ENCODE data around the gene PDS5A. TPM values are rescaled to one million over a fixed set of nuclear protein-coding genes. Genes with fewer than 3 reads are reported as not detected.
"Not testable (repeated sequence)": the region's sequence is repeated elsewhere in the genome, so short reads cannot be mapped to it uniquely, and the experiment has no call there.

The PDS5A gene
- total and polyA plus RNA-seq, 2 donors from 2014 or later = 13.1 to 59.8 TPM

GRCh38 chr4:39792128-39792527 is 185.6 kb downstream of the PDS5A start:
- Histone ChIP-seq H3K9ac (ENCODE audit: low read length in 3 of 3) (no peak overlapping the region), H3K27ac (ENCODE audit: low read depth in 2 of 2, low read length in 2 of 2) (no peak overlapping the region), H3K27me3 (ENCODE audit: control insufficient read depth, insufficient read depth, low read length) (no peaks in the 10 kb centered on the region), H3K4me1 (ENCODE audit: control insufficient read depth in 2 of 3, insufficient read depth in 2 of 3, low read depth in 1 of 3, low read length in 3 of 3) (no peaks in the 10 kb centered on the region), H3K4me3 (ENCODE audit: low read length in 3 of 3) (no peak overlapping the region), H3K9me3 (ENCODE audit: control insufficient read depth in 2 of 3, insufficient read depth in 1 of 3, low read length in 3 of 3) (no peaks in the 10 kb centered on the region), H3K36me3 (ENCODE audit: control insufficient read depth in 2 of 3, insufficient read depth in 3 of 3, low read length in 3 of 3) (no peaks in the 10 kb centered on the region)
- FAIRE-seq = no peak
- TF ChIP-seq CTCF (IDR thresholded peaks at IDR 0.05; ENCODE audit: borderline replicate concordance, extremely low read depth, insufficient read depth) = no peak
- no peak for DNase-seq
- intact Hi-C loops (cut with DNase I) = no loop called here

GRCh38 chr4:39786838-39787237 is 190.9 kb downstream of the PDS5A start:
- H3K4me3 ChIP-seq (ENCODE audit: low read length in 3 of 3) = no peak overlapping the region
- no peak overlapping the region for H3K9ac ChIP-seq (ENCODE audit: low read length in 3 of 3)
- H3K27me3 ChIP-seq (ENCODE audit: control insufficient read depth, insufficient read depth, low read length) = no peaks in the 10 kb centered on the region
- no peak for TF ChIP-seq CTCF (IDR thresholded peaks at IDR 0.05; ENCODE audit: borderline replicate concordance, extremely low read depth, insufficient read depth)
- H3K9me3 ChIP-seq (ENCODE audit: control insufficient read depth in 2 of 3, insufficient read depth in 1 of 3, low read length in 3 of 3) = no peaks in the 10 kb centered on the region
- intact Hi-C loops (cut with DNase I) = no loop called here
- no peak overlapping the region for H3K27ac ChIP-seq (ENCODE audit: low read depth in 2 of 2, low read length in 2 of 2)
- no peaks in the 10 kb centered on the region for H3K36me3 ChIP-seq (ENCODE audit: control insufficient read depth in 2 of 3, insufficient read depth in 3 of 3, low read length in 3 of 3)
- FAIRE-seq = no peak
- H3K4me1 ChIP-seq (ENCODE audit: control insufficient read depth in 2 of 3, insufficient read depth in 2 of 3, low read depth in 1 of 3, low read length in 3 of 3) = no peaks in the 10 kb centered on the region
- no peak for DNase-seq

- intact Hi-C loops (cut with DNase I) = no loop called here
- H3K27me3 ChIP-seq (ENCODE audit: control insufficient read depth, insufficient read depth, low read length) = no peaks in the 10 kb centered on the region
- no peak for FAIRE-seq
Measured at GRCh38 chr4:39785083-39785482, 192.6 kb downstream of the PDS5A start.

GRCh38 chr4:39781988-39782387 is 195.7 kb downstream of the PDS5A start:
- H3K9ac ChIP-seq (ENCODE audit: low read length in 3 of 3); H3K27ac ChIP-seq (ENCODE audit: low read depth in 2 of 2, low read length in 2 of 2); FAIRE-seq; H3K27me3 ChIP-seq (ENCODE audit: control insufficient read depth, insufficient read depth, low read length); H3K36me3 ChIP-seq (ENCODE audit: control insufficient read depth in 2 of 3, insufficient read depth in 3 of 3, low read length in 3 of 3); H3K4me3 ChIP-seq (ENCODE audit: low read length in 3 of 3); DNase-seq; intact Hi-C loops (cut with DNase I); H3K9me3 ChIP-seq (ENCODE audit: control insufficient read depth in 2 of 3, insufficient read depth in 1 of 3, low read length in 3 of 3); H3K4me1 ChIP-seq (ENCODE audit: control insufficient read depth in 2 of 3, insufficient read depth in 2 of 3, low read depth in 1 of 3, low read length in 3 of 3): not testable (repeated sequence)

More at GRCh38 chr4:39785083-39785482, 192.6 kb downstream of the PDS5A start:
- TF ChIP-seq CTCF (IDR thresholded peaks at IDR 0.05; ENCODE audit: borderline replicate concordance, extremely low read depth, insufficient read depth) = no peak
- no peak for DNase-seq
- Histone ChIP-seq H3K4me3 (ENCODE audit: low read length in 3 of 3) (no peak overlapping the region), H3K9me3 (ENCODE audit: control insufficient read depth in 2 of 3, insufficient read depth in 1 of 3, low read length in 3 of 3) (no peaks in the 10 kb centered on the region), H3K4me1 (ENCODE audit: control insufficient read depth in 2 of 3, insufficient read depth in 2 of 3, low read depth in 1 of 3, low read length in 3 of 3) (no peaks in the 10 kb centered on the region), H3K36me3 (ENCODE audit: control insufficient read depth in 2 of 3, insufficient read depth in 3 of 3, low read length in 3 of 3) (no peaks in the 10 kb centered on the region), H3K9ac (ENCODE audit: low read length in 3 of 3) (no peak overlapping the region), H3K27ac (ENCODE audit: low read depth in 2 of 2, low read length in 2 of 2) (no peak overlapping the region)

Other genes starting within 250 kb of the PDS5A start
- 10.5 TPM for gene N4BP2, start 78.9 kb upstream of the PDS5A start, total RNA-seq
- 0.71 TPM for gene N4BP2, start 78.9 kb upstream of the PDS5A start, polyA plus RNA-seq (ENCODE audit: insufficient read depth, low read depth, low replicate concordance)
- gene RHOH, start 219.1 kb upstream of the PDS5A start, total RNA-seq = 14.1 TPM
- gene RHOH, start 219.1 kb upstream of the PDS5A start, polyA plus RNA-seq (ENCODE audit: insufficient read depth, low read depth, low replicate concordance) = 0.17 TPM

Data from kidney (tissue), 14 donors.